ENCODE data around the gene ASB2. TPM values are rescaled to one million over a fixed set of nuclear protein-coding genes. Genes with fewer than 3 reads are reported as not detected.

The ASB2 gene
- total RNA-seq, 1 donor, result 1.1 TPM

DNA sequence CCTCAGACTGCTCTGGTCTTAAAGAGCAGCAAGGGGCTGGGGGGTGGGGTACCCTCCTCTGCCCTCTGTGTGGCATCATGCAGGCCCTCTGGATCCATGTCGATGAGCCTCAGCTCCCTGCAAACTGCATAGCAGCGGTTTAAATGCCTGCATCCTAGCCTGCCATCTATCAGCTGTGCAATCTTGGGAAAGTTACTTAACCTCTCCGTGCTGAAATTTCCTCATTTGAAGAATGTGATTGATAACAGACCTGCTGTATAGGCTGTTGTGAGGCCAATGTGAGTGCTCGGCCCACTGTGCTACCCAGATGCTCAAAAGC is 45.4 kb downstream of the ASB2 start:
- no peak for DNase-seq (ENCODE audit: low read depth in 2 of 3, low spot score in 2 of 3)

DNA sequence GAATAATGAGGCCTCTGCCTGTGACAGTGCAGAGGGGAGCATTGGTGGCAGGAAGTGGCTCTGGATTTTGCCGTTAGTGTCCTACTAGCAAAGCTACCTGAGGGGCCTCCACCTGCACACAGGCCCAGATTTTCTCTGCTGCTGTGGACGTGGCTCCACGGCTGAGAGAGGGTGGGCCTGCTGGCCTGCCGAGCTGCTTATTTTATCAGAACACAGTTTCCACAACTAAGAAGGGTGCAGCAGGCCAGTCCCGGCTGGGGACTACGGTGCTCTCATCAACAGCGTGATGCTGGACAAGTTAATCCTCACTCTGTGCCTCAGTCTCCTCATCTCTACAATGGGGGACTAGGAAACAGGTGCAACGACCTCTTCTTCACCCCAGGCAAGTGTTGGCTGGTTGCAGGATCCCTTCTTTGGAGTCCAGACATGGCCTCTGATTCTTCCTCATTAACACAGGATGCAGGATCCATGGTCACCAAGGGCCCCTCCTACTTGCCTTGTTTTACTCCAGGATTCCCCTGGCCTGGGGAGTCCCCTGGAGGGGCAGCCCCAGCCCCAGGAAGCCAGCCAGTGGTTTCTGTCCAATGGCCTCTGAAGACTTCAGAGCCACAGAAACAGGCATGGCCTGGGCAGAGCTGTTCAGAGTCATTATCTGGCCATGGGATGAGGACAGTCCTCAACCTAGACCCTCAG is 45.9 kb downstream of the ASB2 start:
- no peak for DNase-seq (ENCODE audit: low read depth in 2 of 3, low spot score in 2 of 3)

DNA sequence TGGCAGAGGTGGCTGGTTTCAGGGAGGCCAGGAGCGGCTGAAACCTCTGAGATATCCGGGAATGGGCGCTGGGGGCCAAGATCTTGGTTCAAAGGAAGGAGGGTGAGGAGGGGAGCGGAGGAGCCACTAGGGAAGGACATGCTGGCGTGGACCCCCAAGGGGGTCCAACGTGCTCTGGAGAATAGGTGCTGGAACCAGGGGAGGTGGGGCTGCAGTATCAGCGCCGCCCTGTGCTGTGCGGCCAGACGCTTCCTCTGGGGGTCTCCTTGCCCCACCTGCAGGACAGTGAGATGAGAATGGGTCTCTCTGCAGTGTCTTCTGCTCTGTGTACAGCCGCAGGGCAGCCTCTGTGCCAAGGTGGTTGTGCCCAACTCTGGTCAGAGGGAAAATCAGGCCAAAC is 46.7 kb downstream of the ASB2 start:
- no peak for DNase-seq (ENCODE audit: low read depth in 2 of 3, low spot score in 2 of 3)

DNA sequence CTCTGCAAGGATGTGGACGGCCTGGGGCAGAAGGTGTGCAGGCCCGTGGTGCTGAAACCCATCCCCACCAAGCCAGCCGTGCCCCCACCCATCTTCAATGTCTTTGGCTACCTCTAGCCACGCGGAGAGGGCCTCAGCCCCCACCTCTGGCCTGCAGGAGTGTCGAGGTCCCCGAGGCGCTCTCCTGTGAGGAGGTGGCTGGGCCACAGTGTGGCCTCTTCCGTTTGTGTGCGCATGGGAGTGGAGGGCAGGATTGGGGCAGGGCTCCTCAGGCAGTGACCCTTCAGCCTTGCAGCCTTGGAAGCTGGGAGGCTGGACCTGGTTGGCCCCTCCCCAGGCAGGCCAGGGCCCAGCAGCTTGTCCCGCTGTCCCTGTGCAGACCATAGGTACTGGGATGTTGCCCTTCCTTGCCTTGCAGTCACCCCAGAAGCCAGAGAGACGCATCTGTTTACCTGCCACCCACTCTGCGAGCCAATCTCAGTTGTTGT is 47.3 kb downstream of the ASB2 start:
- no peak for DNase-seq (ENCODE audit: low read depth in 2 of 3, low spot score in 2 of 3)

DNA sequence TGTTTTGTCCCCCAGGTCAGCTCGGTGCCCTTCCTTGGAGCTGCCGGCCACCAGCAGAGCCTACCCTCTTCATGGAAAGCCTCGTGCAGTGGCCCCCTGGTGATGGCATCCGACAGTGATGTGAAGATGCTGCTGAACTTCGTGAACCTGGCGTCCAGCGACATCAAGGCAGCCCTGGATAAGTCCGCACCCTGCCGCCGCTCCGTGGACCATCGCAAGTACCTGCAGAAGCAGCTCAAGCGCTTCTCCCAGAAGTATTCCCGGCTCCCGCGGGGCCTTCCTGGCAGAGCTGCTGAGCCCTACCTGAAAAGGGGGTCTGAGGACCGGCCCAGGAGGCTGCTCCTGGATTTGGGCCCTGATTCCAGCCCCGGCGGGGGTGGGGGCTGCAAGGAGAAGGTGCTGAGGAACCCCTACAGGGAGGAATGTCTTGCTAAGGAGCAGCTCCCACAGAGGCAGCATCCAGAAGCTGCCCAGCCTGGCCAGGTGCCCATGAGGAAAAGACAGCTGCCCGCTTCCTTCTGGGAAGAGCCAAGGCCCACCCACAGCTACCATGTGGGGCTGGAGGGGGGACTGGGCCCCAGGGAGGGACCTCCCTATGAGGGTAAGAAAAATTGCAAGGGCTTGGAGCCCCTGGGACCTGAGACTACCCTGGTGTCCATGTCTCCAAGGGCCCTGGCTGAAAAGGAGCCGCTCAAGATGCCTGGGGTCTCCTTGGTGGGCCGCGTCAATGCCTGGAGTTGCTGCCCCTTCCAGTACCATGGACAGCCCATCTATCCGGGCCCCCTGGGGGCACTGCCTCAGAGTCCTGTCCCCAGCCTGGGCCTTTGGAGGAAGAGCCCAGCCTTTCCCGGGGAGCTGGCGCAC is 48.0 kb downstream of the ASB2 start:
- no peak for DNase-seq (ENCODE audit: low read depth in 2 of 3, low spot score in 2 of 3)

DNA sequence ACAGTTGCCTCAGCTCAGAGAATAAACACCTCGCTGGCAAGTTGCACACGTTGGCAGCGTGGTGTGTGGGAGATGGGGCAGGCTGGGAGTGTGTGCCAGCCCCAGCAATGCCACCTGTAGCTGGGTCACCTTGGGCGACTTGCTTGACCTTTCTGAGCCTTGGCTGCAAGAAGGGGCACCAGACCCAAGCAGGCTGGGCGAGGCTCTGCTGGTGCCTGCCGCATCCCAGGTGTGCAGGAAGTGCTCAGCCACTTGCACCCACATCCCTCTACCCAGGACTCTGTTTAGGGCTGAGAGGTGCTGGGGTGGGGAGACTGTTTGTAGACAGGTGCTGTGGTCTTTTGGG is 48.6 kb downstream of the ASB2 start:
- DNase-seq (ENCODE audit: low read depth in 2 of 3, low spot score in 2 of 3), result no peak

DNA sequence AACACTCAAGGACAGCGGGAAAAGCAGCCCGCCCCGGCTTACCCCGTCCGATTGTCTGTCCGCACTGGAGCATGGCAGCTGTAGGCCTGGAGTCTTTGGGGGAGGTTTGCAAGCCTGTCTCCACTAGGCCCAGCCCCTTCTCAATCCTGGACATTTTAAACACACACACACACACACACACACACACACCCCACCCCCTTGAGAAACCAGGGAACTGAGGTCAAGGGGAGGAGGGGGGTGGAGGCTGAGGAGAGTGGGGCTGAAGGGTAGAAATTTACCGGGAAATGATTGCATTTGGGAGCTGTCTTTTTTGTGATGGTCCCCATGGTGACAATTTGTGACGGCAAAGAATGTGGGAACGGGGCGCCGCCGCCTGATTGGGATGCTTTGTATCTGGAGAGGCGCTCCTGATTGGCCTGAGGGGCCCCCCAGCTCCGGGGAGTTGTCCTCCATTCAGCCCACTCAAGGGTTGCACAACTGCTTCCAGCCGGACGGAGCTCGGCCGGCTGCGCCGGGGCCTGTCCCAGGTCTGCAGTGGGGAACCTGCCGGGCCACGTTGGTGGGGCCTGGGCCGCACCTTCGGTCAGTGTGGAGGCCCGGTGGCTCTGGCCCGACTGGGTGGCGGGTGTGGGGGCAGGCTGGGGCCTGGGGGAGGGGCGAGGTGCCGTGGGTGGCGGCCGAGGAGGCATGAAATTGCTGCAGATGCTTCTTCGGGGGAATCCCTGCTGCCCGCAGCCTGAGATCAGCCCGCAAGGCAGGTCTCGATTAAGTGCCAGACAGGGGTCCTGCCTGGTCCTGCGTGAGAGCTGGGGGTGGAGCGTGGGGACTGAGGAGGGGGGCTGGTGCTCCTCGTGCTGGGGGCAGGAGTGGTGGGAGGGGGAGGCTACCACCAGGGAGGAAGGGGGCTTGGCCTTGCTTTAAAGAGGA is 49.2 kb downstream of the ASB2 start, which contains the start of gene FAM181A:
TSS of gene FAM181A (plus strand) at position 472 of the 927 bp plus-strand sequence. CDS start 942 bp downstream, outside the sequence.
- DNase-seq (ENCODE audit: low read depth in 2 of 3, low spot score in 2 of 3), result no peak

DNA sequence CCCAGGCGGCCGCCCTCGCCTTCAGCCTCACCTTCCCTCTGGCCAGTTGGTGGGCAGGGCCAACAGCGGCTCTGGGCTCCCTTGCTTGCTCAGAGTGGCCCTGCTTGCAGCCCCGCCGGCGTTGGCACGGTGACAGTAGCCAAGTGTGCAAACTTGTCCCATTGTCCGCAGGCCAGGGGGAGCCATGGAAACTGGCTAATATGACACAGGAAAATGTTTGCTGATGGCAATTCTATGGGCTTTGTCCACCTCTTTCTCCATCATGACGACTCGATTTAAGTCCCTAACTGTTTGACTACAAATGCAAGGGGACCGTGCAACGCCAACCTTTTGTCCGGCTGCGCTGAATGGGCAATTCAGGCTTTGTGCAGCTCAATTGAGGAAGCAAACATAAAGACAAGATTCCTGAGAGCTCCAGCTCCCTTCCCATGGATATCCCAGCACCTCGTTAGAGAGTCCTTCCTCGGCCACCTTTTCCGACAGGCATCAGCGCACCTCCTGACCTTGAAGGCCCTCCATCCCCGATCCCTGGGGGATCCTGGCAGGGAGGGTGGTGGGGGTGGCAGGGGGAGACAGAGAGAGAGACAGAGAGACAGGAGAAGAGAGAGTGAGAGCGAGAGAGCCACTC is 50.0 kb downstream of the ASB2 start:
- DNase-seq (ENCODE audit: low read depth in 2 of 3, low spot score in 2 of 3), result no peak

DNA sequence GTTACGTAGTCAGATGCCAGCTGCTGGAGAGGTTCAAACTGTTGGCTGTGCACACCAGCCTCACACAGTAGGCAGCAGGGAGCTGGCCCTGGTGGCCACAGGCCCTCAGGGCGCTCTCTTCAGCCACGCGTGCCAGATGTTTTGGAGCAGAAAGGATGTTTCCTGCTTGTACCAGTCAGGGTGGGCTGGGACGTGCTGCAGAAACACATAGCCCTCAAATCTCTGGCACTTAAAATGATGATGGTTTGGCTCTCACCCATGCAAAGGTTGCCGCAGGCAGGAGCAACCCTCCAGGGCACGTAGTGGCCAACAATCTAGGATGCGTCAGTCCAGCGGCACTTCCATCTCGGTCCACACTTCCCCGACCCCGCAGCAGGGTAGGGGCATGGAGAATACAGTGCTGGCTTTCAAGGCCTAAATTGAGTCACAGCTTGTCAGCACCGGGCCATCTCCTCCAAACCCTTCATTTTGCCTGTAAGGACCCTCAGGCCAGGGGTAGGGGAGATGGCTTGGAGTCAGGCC is 50.9 kb downstream of the ASB2 start:
- DNase-seq (ENCODE audit: low read depth in 2 of 3, low spot score in 2 of 3), result no peak

DNA sequence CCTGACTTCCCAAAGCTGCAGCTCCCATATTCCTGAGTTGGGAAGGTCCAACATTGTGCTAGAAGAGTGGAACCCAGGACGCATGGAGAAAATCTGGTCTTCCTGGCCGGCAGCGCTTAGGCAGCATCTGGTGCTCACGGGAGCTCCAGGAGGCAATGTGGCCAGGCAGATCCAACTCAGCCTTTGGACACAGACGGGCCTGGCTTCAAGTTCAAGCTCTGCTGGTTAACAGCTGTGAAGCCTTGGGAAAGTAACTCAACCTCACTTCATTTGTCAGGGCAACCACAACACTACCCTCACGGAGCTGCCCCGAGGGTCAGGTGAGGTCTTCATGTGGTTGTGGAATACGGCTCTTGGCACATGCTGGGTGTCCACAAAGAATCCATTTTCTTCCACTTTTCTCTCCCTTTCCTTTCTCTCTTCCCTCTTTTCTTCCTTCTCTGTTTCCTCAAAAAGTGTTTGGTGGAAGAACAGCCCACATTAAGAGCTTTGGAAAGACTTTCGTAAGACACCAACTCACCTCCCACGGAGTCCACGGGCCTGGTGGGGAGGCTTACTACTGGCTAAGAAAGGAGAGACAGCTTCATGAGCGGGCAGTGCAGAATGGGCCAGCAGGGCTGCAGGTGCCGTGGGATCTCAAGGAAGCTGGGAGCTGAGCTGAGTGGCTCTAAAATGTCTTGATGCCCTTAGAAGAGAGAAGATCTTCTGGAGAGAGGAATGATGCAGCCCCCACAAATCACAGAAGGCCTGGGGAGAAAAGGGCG is 51.6 kb downstream of the ASB2 start:
- no peak for DNase-seq (ENCODE audit: low read depth in 2 of 3, low spot score in 2 of 3)

DNA sequence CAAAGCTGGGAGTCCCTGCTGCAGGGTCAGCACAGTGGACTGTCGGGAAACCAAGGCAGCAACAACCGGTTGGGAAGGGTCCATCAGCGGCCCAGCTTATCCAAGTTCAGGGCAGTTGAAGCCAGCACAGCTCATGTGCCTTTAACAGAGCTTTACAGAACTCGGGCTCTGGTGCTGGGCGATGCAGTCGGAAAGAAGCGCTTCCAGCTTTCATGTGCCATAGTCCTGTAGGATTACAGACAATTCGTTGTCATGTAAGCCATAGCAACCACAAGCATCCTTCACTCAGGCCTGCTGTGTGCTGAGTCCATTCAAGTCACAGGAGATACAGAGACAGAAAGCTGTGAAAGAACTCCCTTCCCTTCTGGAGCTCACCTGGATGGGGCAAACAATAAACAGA is 52.7 kb downstream of the ASB2 start:
- DNase-seq (ENCODE audit: low read depth in 2 of 3, low spot score in 2 of 3), result no peak

DNA sequence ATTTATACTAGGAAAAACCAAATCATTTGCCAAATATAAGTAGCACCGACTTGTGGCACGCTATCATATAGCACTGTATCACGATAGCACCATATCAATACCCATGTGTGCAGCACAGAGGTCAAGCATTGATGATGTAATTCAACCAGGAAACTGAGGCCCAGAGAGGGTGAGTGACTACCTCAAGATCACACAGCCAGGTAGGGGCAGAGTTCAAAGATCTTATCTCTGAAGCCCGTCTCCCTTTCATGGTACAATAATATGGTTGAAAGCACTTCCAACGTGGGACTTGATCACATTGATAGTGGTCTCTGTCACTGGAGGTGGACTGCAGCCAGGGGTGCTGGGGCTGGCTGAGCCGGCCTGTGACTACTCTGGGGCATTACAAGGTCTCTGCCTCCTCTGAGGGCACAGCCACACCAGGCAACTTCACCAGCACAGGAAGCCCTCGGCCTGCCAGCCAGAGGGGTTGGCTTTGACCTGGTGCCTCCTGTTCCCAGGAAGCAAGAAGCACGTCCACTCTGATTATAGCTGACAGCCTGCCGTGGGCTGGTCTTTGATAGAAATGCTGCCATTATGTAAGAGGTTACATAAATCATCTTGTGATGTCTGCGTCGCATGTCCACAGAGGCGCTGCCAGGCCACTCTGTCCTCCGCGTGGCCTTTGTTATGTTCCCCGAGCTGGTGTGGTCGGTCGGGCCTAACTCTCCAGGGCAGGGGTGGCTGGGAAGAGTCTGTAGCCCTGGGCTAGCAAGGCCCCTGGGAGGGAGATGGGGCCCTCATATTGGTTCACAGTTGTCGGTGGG is 55.2 kb downstream of the ASB2 start:
- DNase-seq (ENCODE audit: low read depth in 2 of 3, low spot score in 2 of 3), result no peak

DNA sequence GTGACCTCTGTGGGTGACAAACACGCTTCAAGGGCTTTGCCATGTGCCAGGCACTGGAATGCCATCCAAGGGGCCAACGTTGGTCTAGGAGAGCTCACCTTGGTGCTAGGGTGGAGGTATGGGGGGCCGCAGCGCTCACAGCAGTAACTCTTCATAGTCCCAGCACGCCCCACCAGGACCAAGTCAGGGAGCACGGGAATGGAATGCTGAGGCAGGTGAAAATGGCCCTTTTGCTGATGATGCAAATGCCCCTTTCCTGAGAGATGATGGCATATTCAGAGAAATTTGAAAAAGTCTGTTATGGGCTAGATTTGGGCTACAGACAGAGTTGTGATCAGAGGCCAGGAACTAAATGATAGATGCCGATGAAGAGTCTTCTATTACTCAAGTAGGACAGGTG is 59.2 kb downstream of the ASB2 start:
- no peak for DNase-seq (ENCODE audit: low read depth in 2 of 3, low spot score in 2 of 3)

DNA sequence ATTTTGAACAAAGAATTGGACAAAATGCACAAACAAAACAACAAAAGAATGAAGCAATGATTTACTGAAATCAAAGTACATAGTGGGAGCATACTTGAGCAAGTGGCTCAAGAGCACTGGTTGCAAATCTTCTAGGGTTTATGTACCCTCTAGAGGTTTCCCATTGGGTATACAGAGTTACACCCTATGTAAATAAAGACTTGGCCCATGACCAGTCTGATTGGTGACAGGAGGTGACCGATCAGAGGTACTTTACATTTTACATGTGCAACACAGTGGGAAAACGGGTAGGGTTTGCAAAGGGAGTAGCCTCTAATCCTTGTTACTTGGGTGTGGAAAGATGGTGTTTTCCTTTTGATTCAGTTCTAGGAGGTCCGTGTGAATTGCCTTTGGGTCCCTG is 59.9 kb downstream of the ASB2 start:
- no peak for DNase-seq (ENCODE audit: low read depth in 2 of 3, low spot score in 2 of 3)

DNA sequence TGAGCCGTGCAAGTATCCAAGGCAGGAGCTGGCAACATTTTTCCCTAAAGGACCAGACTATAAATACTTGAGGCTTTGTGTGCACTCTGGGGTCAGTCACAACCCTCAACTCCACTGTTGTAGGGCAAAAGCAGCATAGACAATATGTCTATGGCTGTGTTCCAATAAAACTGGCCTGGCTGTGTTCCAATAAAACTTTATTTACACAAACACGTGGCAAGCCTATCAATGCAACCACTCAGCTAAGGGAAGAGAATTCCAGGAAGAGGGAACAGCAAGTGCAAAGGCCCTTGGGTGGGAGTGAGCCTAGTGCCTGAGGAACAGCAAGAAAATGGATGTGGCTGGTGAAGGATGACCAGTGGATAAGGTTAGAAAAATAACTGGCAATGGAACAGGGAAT is 60.6 kb downstream of the ASB2 start:
- DNase-seq (ENCODE audit: low read depth in 2 of 3, low spot score in 2 of 3), result no peak

DNA sequence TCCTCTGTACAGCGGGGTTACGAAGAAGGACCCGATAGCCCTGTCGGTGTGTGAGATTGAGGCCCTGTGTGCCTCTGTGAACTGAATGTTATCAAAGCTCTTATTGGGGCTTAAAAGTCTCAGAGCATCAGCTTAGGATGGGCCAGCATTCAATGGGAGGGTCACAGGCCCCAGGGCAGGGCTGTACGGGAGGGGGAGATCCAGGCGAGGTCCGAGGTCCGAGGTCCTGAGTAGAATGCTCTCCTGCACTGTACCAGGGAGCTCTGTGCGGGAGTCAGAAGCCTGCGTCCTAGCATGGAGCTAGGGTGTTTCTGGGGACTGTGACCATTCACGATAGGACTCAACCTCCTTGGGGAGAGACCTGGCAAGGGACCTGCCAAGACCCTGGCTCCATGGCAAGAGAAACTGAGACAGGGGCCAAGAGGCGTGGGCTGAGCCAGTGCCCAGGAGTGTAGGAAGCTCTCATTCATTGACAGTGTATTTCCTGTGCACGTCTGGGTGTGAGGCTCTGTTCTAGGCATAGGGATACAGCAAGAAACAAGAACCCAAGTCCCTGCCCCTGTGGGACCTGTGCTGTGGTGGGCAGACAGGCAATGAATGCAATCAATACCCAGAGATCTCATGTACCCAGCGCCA is 61.2 kb downstream of the ASB2 start:
- DNase-seq (ENCODE audit: low read depth in 2 of 3, low spot score in 2 of 3), result no peak

DNA sequence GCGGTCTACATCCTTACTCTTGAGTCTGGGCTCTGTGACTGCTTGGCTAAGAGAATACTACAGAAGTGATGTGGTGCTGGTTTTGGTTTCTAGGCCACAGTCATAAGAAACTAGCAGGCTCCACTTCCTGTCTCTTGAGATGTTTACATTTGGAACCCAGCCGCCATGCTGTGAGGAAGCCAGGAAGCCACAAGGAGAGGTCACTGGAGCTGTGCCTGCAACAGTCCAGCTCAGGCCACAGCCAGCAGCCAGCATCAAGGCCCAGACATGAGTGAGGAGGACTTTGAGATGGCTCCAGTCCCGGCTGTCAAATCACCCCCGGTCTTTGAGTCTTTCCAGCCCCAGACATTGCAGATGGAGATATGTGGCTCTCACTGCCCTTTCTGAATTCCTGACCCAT is 62.1 kb downstream of the ASB2 start:
- DNase-seq (ENCODE audit: low read depth in 2 of 3, low spot score in 2 of 3), result no peak

DNA sequence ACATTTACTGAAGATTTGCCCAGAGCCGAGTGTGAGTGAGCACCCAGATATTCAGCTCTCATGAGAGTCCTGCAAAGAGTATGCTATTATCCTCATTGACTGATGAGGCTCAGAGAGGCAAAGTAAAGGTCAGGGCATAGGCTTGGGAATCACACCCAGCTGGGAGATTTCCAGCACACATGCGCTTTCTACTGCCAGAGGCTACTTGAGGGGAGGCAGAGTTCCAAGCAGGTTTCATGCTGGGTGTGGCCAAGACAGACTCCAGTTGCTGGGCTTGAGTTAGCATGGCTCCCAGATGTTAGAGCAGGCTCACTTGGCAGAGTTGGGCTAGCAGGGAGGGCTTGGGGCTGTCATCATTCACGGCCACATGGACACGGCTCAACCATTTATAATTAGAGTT is 63.6 kb downstream of the ASB2 start:
- no peak for DNase-seq (ENCODE audit: low read depth in 2 of 3, low spot score in 2 of 3)
